GM10266 (cell line): ENCODE measurements around the gene PPIC.

Source experiments
- DNase-seq: peaks from one replicate; pipeline ENCODE4 v3.0.0; 2012; ENCODE audit errors: extremely low spot score
- CTCF ChIP-seq: IDR thresholded peaks from 2 replicates; pipeline ENCODE4 v1.5.1; 2012; ENCODE audit warnings: mild to moderate bottlenecking, low read depth; ENCODE audit not compliant: control insufficient read depth, insufficient read depth; ENCODE audit errors: missing control alignments

PPIC gene

GRCh38 chr5:123036391-123037103 is at the start of gene PPIC:
Gene PPIC, minus strand, starts transcription at chr5:123036725. Its CDS starts 100 bp downstream, at chr5:123036625.
- no peak for TF ChIP-seq CTCF
- DNase-seq: peak; percentile 63

- DNase-seq: no peak
- no peak for TF ChIP-seq CTCF
Observed at GRCh38 chr5:123085638-123086286, 49.2 kb upstream of the PPIC start.

GRCh38 chr5:123084730-123085605 is 48.4 kb upstream of the PPIC start:
- DNase-seq: no peak
- TF ChIP-seq CTCF: no peak

- no peak for DNase-seq
- TF ChIP-seq CTCF: no peak
Observed at GRCh38 chr5:123083298-123083697, 46.8 kb upstream of the PPIC start.

- TF ChIP-seq CTCF: no peak
- DNase-seq: no peak
Observed at GRCh38 chr5:123080215-123080614, 43.7 kb upstream of the PPIC start.

GRCh38 chr5:123075521-123076163 is 39.1 kb upstream of the PPIC start:
- no peak for TF ChIP-seq CTCF

More at GRCh38 chr5:123075521-123076163, 39.1 kb upstream of the PPIC start:
- no peak for DNase-seq
